ACC112 (cell line): Measurements from ENCODE around the gene CCDC141.

ENCODE experiments used
- H2AFZ ChIP-seq: fragments of 200-600 bp; sonication (generic); one replicate; pipeline ENCODE4 v1.6.0; 2017; ENCODE audit warnings: antibody characterized with exemption, low read length; ENCODE audit not compliant: unreplicated experiment
- H3K27ac ChIP-seq: fragments of 200-600 bp; sonication (generic); 2 replicates; pipeline ENCODE4 v1.5.1; 2014; ENCODE audit warnings: low read depth, mild to moderate bottlenecking, antibody characterized with exemption, low read length, moderate library complexity
- H3K27me3 ChIP-seq: fragments of 200-600 bp; sonication (generic); 2 replicates; pipeline ENCODE4 v1.6.1; 2014; ENCODE audit warnings: mild to moderate bottlenecking, antibody characterized with exemption, low read length, moderate library complexity, mixed read lengths; ENCODE audit not compliant: insufficient read depth
- H3K36me3 ChIP-seq: fragments of 200-600 bp; sonication (generic); 2 replicates; pipeline ENCODE4 v1.6.1; 2016; ENCODE audit warnings: mild to moderate bottlenecking, antibody characterized with exemption, low read length, moderate library complexity, mixed read lengths; ENCODE audit not compliant: insufficient read depth
- H3K4me1 ChIP-seq: fragments of 200-600 bp; sonication (generic); one replicate; pipeline ENCODE4 v1.6.1; 2016; ENCODE audit warnings: low read length, mixed read lengths; ENCODE audit not compliant: insufficient read depth, unreplicated experiment, control insufficient read depth
- H3K4me3 ChIP-seq: fragments of 200-600 bp; sonication (generic); 2 replicates; pipeline ENCODE4 v1.5.1; 2014; ENCODE audit warnings: mild to moderate bottlenecking, low read depth, low read length
- H3K79me2 ChIP-seq: fragments of 200-600 bp; sonication (generic); one replicate; pipeline ENCODE4 v1.6.0; 2016; ENCODE audit warnings: low read length; ENCODE audit not compliant: control insufficient read depth, unreplicated experiment, insufficient read depth

Gene CCDC141

GRCh38 chr2:178829981-178830380, 220.0 kb downstream of the CCDC141 start:
- H3K4me1 ChIP-seq: peaks cover 3% of the 10 kb centered on the region
- H3K36me3 ChIP-seq: no peaks in the 10 kb centered on the region
- H3K4me3 ChIP-seq: no peak overlapping the region
- no peak overlapping the region for H2AFZ ChIP-seq
- no peak overlapping the region for H3K27ac ChIP-seq
- H3K79me2 ChIP-seq: no peaks in the 10 kb centered on the region
- H3K27me3 ChIP-seq: no peaks in the 10 kb centered on the region

- Histone ChIP-seq H3K36me3 (no peaks in the 10 kb centered on the region), H2AFZ (peak overlapping the region; percentile 18), H3K27ac (no peak overlapping the region), H3K79me2 (no peaks in the 10 kb centered on the region), H3K27me3 (no peaks in the 10 kb centered on the region), H3K4me3 (no peak overlapping the region), H3K4me1 (peaks cover 3% of the 10 kb centered on the region)
Observed at GRCh38 chr2:178829299-178829960, 220.5 kb downstream of the CCDC141 start.

- Histone ChIP-seq H3K79me2 (no peaks in the 10 kb centered on the region), H2AFZ (no peak overlapping the region), H3K27ac (no peak overlapping the region), H3K27me3 (no peaks in the 10 kb centered on the region), H3K4me1 (peaks cover 3% of the 10 kb centered on the region), H3K4me3 (no peak overlapping the region), H3K36me3 (no peaks in the 10 kb centered on the region)
Observed at GRCh38 chr2:178828486-178828881, 221.5 kb downstream of the CCDC141 start.

GRCh38 chr2:178827739-178828485, 222.0 kb downstream of the CCDC141 start:
- peaks cover 3% of the 10 kb centered on the region for H3K4me1 ChIP-seq
- H3K27ac ChIP-seq: no peak overlapping the region
- no peaks in the 10 kb centered on the region for H3K36me3 ChIP-seq
- H2AFZ ChIP-seq: no peak overlapping the region
- no peaks in the 10 kb centered on the region for H3K79me2 ChIP-seq
- no peaks in the 10 kb centered on the region for H3K27me3 ChIP-seq
- H3K4me3 ChIP-seq: no peak overlapping the region

GRCh38 chr2:178827111-178827510, 222.8 kb downstream of the CCDC141 start:
- Histone ChIP-seq H2AFZ (no peak overlapping the region), H3K27ac (no peak overlapping the region)

GRCh38 chr2:178825183-178825582, 224.8 kb downstream of the CCDC141 start:
- no peak overlapping the region for H2AFZ ChIP-seq
- peaks cover 3% of the 10 kb centered on the region for H3K4me1 ChIP-seq
- H3K79me2 ChIP-seq: no peaks in the 10 kb centered on the region
- H3K4me3 ChIP-seq: no peak overlapping the region
- H3K36me3 ChIP-seq: no peaks in the 10 kb centered on the region
- no peaks in the 10 kb centered on the region for H3K27me3 ChIP-seq
- no peak overlapping the region for H3K27ac ChIP-seq

More at GRCh38 chr2:178827111-178827510, 222.8 kb downstream of the CCDC141 start:
- peaks cover 3% of the 10 kb centered on the region for H3K4me1 ChIP-seq
- no peaks in the 10 kb centered on the region for H3K79me2 ChIP-seq
- H3K4me3 ChIP-seq: no peak overlapping the region
- H3K36me3 ChIP-seq: no peaks in the 10 kb centered on the region
- no peaks in the 10 kb centered on the region for H3K27me3 ChIP-seq

- Histone ChIP-seq H3K27me3 (no peaks in the 10 kb centered on the region), H3K27ac (no peak overlapping the region), H2AFZ (no peak overlapping the region), H3K4me3 (no peak overlapping the region), H3K36me3 (no peaks in the 10 kb centered on the region), H3K4me1 (peaks cover 10% of the 10 kb centered on the region), H3K79me2 (no peaks in the 10 kb centered on the region)
Observed at GRCh38 chr2:178824181-178824580, 225.8 kb downstream of the CCDC141 start.

GRCh38 chr2:178819992-178820391, 229.9 kb downstream of the CCDC141 start:
- Histone ChIP-seq H3K27ac (no peak overlapping the region), H3K79me2 (no peaks in the 10 kb centered on the region), H3K36me3 (no peaks in the 10 kb centered on the region), H3K4me1 (peaks cover 8% of the 10 kb centered on the region), H2AFZ (no peak overlapping the region), H3K27me3 (no peaks in the 10 kb centered on the region), H3K4me3 (no peak overlapping the region)

- Histone ChIP-seq H3K27ac (no peak overlapping the region), H3K36me3 (no peaks in the 10 kb centered on the region), H3K79me2 (no peaks in the 10 kb centered on the region), H2AFZ (no peak overlapping the region), H3K4me3 (no peak overlapping the region), H3K27me3 (no peaks in the 10 kb centered on the region), H3K4me1 (peaks cover 8% of the 10 kb centered on the region)
Observed at GRCh38 chr2:178819147-178819875, 230.6 kb downstream of the CCDC141 start.

GRCh38 chr2:178811901-178812300, 238.0 kb downstream of the CCDC141 start:
- Histone ChIP-seq H3K27ac (no peak overlapping the region), H3K36me3 (no peaks in the 10 kb centered on the region), H3K27me3 (no peaks in the 10 kb centered on the region)

More at GRCh38 chr2:178811901-178812300, 238.0 kb downstream of the CCDC141 start:
- no peak overlapping the region for H3K4me3 ChIP-seq
- H3K79me2 ChIP-seq: no peaks in the 10 kb centered on the region
- H3K4me1 ChIP-seq: no peaks in the 10 kb centered on the region
- H2AFZ ChIP-seq: no peak overlapping the region
